ENCODE results near the gene IRAK1. TPM values are rescaled to one million over a fixed set of nuclear protein-coding genes. Genes with fewer than 3 reads are reported as not detected.

Gene IRAK1
- total and polyA plus RNA-seq, 10 of the 15 experiments (the other 5 are each of a cell fraction or from before 2014, with no cell fraction given) = 4.2 to 136 (median 39.5) TPM

DNA sequence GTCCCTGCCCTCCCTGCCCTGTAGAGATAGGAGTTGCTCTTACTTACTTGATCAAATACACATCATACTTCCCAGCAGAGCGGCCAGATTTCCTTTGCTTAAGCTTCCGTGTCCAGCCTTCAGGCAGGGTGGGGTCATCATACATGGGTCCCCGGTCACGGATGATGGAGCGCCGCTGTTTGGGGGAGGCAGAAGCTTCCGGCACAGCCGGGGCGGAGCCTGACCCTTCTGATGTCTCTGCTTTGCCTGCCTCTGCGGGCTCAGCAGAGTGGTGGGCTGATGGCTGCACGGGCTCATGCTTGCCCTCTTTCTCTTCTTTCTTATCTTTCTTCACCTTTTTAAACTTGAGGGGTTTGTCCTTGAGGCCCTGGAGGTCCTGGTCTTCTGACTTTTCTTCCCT, 12.5 kb upstream of the IRAK1 start (continued):
- TF ChIP-seq TAF1 (IDR thresholded peaks at IDR 0.05; ENCODE audit: borderline replicate concordance, low read depth, low read length) = no peak
- TF ChIP-seq ZBTB33 (IDR thresholded peaks at IDR 0.05) = no peak
- TF ChIP-seq MAX (IDR thresholded peaks at IDR 0.05; ENCODE audit: low read depth, low read length) = no peak
- no peak for TF ChIP-seq FOXM1 (IDR thresholded peaks at IDR 0.05; ENCODE audit: low read depth, low read length)
- no peak for TF ChIP-seq SIN3A (IDR thresholded peaks at IDR 0.05; ENCODE audit: low read depth, low read length)
- no peak for TF ChIP-seq ZNF217 (IDR thresholded peaks at IDR 0.05)

DNA sequence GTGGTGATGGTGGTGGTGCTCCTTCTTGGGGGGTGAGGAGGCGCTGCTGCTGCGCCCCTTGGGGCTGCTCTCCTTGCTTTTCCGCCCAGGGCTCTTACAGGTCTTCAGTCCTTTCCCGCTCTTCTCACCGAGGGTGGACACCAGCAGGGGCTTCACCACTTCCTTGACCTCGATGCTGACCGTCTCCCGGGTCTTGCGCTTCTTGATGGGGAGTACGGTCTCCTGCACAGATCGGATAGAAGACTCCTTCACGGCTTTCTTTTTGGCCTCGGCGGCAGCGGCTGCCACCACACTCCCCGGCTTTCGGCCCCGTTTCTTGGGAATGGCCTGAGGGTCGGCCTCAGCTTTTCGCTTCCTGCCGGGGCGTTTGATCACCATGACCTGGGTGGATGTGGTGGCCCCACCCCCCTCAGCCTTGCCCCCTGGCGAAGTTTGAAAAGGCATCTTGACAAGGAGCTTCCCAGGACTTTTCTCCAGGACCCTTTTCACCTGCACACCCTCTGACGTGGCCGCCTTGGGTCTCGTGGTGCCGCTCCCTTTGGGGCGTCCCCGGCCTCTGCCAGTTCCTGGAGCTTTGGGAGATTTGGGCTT, 11.1 kb upstream of the IRAK1 start:
- DNase-seq (ENCODE audit: low read depth, low spot score) (no peak), ATAC-seq (no peak), FAIRE-seq (no peak)
- ChIA-PET POLR2A (no interaction called here), SMC1A (ENCODE audit: uncharacterized antibody, unreplicated experiment) (no interaction called here), RAD21 (ENCODE audit: unreplicated experiment) (no interaction called here), CTCF (no interaction called here)
- H3K9ac ChIP-seq (ENCODE audit: control insufficient read depth, insufficient read depth, low read length) = no peak overlapping the region
- no peak overlapping the region for H3K4me2 ChIP-seq (ENCODE audit: control insufficient read depth, insufficient read depth)
- no peaks in the 10 kb centered on the region for H3K9me3 ChIP-seq (replicated peaks; ENCODE audit: control insufficient read depth, insufficient read depth, low read length)
- no peaks in the 10 kb centered on the region; a peak in 1 of 4 replicates for H3K27me3 ChIP-seq (replicated peaks in 1 of 2; ENCODE audit: control insufficient read depth in 2 of 2, insufficient read depth in 2 of 2, low read length in 1 of 2)
- intact Hi-C loops (cut with micrococcal nuclease; ENCODE audit: unreplicated experiment) = no loop called here
- 67% methylated on average over 29 of the region's 29 CpGs for WGBS (ENCODE audit: insufficient coverage, insufficient replicate concordance, low lambda C conversion rate, missing lambda C conversion rate)
- H4K20me1 ChIP-seq (ENCODE audit: control insufficient read depth, insufficient read depth) = no peaks in the 10 kb centered on the region; the same call in 1 of the 2 replicates
- no peak overlapping the region for H3K4me3 ChIP-seq
- H3K27ac ChIP-seq (ENCODE audit: control insufficient read depth, insufficient read depth) = no peak overlapping the region
- TF ChIP-seq ZZZ3 (IDR thresholded peaks at IDR 0.05; ENCODE audit: control insufficient read depth, insufficient read length, low read depth) (no peak), BACH1 (IDR thresholded peaks at IDR 0.05; ENCODE audit: borderline replicate concordance) (no peak), TCF12 (IDR thresholded peaks at IDR 0.05; ENCODE audit: low read depth, low read length) (no peak), SPI1 (IDR thresholded peaks at IDR 0.05; ENCODE audit: borderline replicate concordance, insufficient read depth, low read depth, low read length) (no peak), STAT1 (conservative IDR thresholded peaks at IDR 0.05) (no peak), RCOR1 (conservative IDR thresholded peaks at IDR 0.05; ENCODE audit: low read depth, low read length) (no peak), CREM (IDR thresholded peaks at IDR 0.05; ENCODE audit: low read depth) (no peak), ZSCAN29 (IDR thresholded peaks at IDR 0.05) (no peak), ZNF207 (IDR thresholded peaks at IDR 0.05; ENCODE audit: borderline replicate concordance) (no peak)
- no peaks in the 10 kb centered on the region for H3K4me1 ChIP-seq (ENCODE audit: control insufficient read depth, insufficient read depth, low read length)
- in situ Hi-C loops (cut with MboI) = no loop called here
- no peak overlapping the region for H2AFZ ChIP-seq (ENCODE audit: control insufficient read depth, low read depth, low read length)
- H3K36me3 ChIP-seq (ENCODE audit: control insufficient read depth in 2 of 2, insufficient read depth in 2 of 2, low read length in 1 of 2) = peaks cover 0 to 2% of the 10 kb centered on the region in 2 experiments; a peak in 3 of 4 replicates
- no peaks in the 10 kb centered on the region; the same call in 1 of the 2 replicates for H3K79me2 ChIP-seq (ENCODE audit: control insufficient read depth, insufficient read depth, low read length)
- BruUV-seq (replicated peaks) = no TSS peak
